ENCODE data around the gene UBE2R2.

DNA sequence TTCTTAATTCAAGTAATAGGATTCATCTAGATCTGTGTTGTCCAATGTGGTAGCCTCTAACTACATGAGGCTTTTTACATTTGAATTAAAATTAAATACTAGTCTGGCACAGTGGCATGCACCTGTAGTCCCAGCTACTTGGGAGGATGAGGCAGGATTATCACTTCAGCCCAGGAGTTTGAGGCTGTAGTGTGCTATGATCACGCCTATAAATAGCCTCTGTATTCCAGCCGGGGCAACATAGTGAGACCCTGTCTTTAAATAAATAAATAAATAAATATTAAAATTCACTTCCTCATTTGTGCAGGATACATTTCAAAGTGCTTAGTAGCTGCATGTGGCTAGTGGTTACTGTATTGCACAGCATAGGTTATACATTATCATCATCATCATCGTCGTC lies 91.8 kb downstream of the UBE2R2 start:
- TF ChIP-seq, protein P1, sequence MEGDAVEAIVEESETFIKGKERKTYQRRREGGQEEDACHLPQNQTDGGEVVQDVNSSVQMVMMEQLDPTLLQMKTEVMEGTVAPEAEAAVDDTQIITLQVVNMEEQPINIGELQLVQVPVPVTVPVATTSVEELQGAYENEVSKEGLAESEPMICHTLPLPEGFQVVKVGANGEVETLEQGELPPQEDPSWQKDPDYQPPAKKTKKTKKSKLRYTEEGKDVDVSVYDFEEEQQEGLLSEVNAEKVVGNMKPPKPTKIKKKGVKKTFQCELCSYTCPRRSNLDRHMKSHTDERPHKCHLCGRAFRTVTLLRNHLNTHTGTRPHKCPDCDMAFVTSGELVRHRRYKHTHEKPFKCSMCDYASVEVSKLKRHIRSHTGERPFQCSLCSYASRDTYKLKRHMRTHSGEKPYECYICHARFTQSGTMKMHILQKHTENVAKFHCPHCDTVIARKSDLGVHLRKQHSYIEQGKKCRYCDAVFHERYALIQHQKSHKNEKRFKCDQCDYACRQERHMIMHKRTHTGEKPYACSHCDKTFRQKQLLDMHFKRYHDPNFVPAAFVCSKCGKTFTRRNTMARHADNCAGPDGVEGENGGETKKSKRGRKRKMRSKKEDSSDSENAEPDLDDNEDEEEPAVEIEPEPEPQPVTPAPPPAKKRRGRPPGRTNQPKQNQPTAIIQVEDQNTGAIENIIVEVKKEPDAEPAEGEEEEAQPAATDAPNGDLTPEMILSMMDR (conservative IDR thresholded peaks at IDR 0.05 in 1 of 2, IDR thresholded peaks at IDR 0.05 in 1 of 2; ENCODE audit: low read depth in 1 of 2, low read length in 2 of 2): no peak
- TF ChIP-seq EZH2 (IDR thresholded peaks at IDR 0.05; ENCODE audit: low read length, missing control alignments): no peak

All from fibroblast of lung (primary cell).